ENCODE data around the gene RCE1. TPM values are rescaled to one million over a fixed set of nuclear protein-coding genes. Genes with fewer than 3 reads are reported as not detected.

Gene RCE1
- total RNA-seq, 1 experiment from 2014 or later = 52.5 TPM

DNA sequence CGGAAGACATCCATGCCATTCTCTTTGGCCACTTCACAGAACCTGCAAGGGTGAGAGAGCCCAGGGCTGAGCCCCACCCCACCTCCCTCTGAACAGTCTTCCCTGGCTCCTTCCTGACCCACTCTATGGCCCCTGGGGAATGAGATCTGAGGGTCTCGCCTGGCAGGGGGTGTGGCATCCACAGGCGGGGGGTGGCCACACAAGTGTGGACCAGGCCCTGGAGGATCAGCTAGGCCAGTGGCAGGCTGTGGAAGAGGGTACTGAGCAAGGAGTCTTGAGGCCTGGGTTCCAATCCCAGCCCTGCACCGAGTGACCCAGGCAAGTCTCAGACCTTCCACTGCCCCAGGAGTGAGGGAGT is 8.0 kb downstream of the RCE1 start:
- Histone ChIP-seq H4K91ac (ENCODE audit: insufficient read length, low read depth, low read length) (no peak overlapping the region), H3K23ac (ENCODE audit: insufficient read length, low read depth, low read length) (no peak overlapping the region), H2BK12ac (ENCODE audit: insufficient read length, low read depth, low read length) (no peak overlapping the region), H3K4ac (ENCODE audit: low read depth, low read length) (no peak overlapping the region), H2BK15ac (ENCODE audit: low read depth, low read length) (no peak overlapping the region), H3K9ac (ENCODE audit: extremely low read depth, insufficient read length, low read length) (no peak overlapping the region), H2AK5ac (ENCODE audit: insufficient read length, low read length) (no peak overlapping the region), H2BK20ac (ENCODE audit: low read depth, low read length, poor library complexity, severe bottlenecking) (no peak overlapping the region), H4K5ac (ENCODE audit: insufficient read length, low read depth, low read length) (no peak overlapping the region), H3K18ac (ENCODE audit: insufficient read length, low read depth, low read length) (no peak overlapping the region), H3K27ac (ENCODE audit: insufficient read length, low read depth, low read length) (no peak overlapping the region), H4K20me1 (ENCODE audit: control insufficient read depth, insufficient read depth, insufficient read length) (no peaks in the 10 kb centered on the region), H3K9me3 (ENCODE audit: control insufficient read depth, low read depth, low read length) (no peaks in the 10 kb centered on the region), H3K14ac (ENCODE audit: insufficient read depth, low read length) (no peak overlapping the region), H3K4me2 (ENCODE audit: insufficient read depth, insufficient read length, low read length) (no peak overlapping the region), H2BK5ac (ENCODE audit: insufficient read length, low read length) (no peak overlapping the region), H3K79me2 (ENCODE audit: insufficient read depth, low read length) (no peaks in the 10 kb centered on the region), H3K27me3 (ENCODE audit: insufficient read depth, low read length) (no peaks in the 10 kb centered on the region), H3K4me1 (ENCODE audit: insufficient read depth, low read length) (no peaks in the 10 kb centered on the region), H3K23me2 (ENCODE audit: insufficient read length, low read depth, low read length, poor library complexity, severe bottlenecking) (peaks cover 4% of the 10 kb centered on the region), H3K79me1 (ENCODE audit: insufficient read depth, low read depth, low read length, poor library complexity, severe bottlenecking) (no peaks in the 10 kb centered on the region), H4K8ac (replicated peaks; ENCODE audit: insufficient read length, low read depth, low read length) (no peak overlapping the region), H3T11ph (ENCODE audit: low read length) (no peak overlapping the region), H2AFZ (ENCODE audit: low read length) (no peak overlapping the region), H3K56ac (ENCODE audit: insufficient read length, low read depth, low read length) (no peak overlapping the region), H2BK120ac (ENCODE audit: low read depth, low read length, poor library complexity, severe bottlenecking) (no peak overlapping the region)
- H3K4me1 Mint-ChIP-seq = peaks cover 14 to 16% of the 10 kb centered on the region in 2 experiments
- H3K27me3 Mint-ChIP-seq (ENCODE audit: low read depth) = peaks cover 3% of the 10 kb centered on the region
- no CpG with 5 or more reads among the region's 4 CpGs for WGBS (ENCODE audit: extremely low coverage, insufficient read length, low lambda C conversion rate)
- H3K36me3 Mint-ChIP-seq (ENCODE audit: insufficient read depth in 1 of 3, low read depth in 3 of 3) = peaks cover 0 to 31% (median 21%) of the 10 kb centered on the region in 3 experiments; a peak in 5 of 7 replicates
- no peak for TF ChIP-seq CTCF (conservative IDR thresholded peaks at IDR 0.05)
- H3K27ac Mint-ChIP-seq = no peak overlapping the region
- H3K4me3 Mint-ChIP-seq = no peak overlapping the region
- DNase-seq = no peak
- no peaks in the 10 kb centered on the region for H3K9me3 Mint-ChIP-seq
